Fibroblast of the aortic adventitia (primary cell): ENCODE measurements around the gene MRPL37. TPM values are rescaled to one million over a fixed set of nuclear protein-coding genes. Genes with fewer than 3 reads are reported as not detected.
"Not testable (repeated sequence)": the region's sequence is repeated elsewhere in the genome, so short reads cannot be mapped to it uniquely, and the experiment has no call there.

Experiments
- DNase-seq: peaks from one replicate; pipeline ENCODE4 v3.0.0-alpha.2; 2010; ENCODE audit warnings: low read depth
- H3K4me3 ChIP-seq: 2 replicates; pipeline ENCODE4 v1.5.1; 2011; ENCODE audit warnings: low read depth, mild to moderate bottlenecking, control low read depth, low read length, moderate library complexity
- total RNA-seq: library from RNA; depleted of rRNA; stranded (reverse); fragments of >200 nt; gene quantifications from 2 replicates; pipeline ENCODE4 v1.2.3, GENCODE V29; 2012; ENCODE audit warnings: low replicate concordance
- TF ChIP-seq, protein P1 (sequence below): IDR thresholded peaks from 2 replicates; pipeline ENCODE4 v1.5.1; 2011; ENCODE audit warnings: mild to moderate bottlenecking, low read length, control low read depth, inconsistent platforms; ENCODE audit not compliant: insufficient read depth

The MRPL37 gene
- total RNA-seq, 1 donor, result 98.7 TPM

DNA sequence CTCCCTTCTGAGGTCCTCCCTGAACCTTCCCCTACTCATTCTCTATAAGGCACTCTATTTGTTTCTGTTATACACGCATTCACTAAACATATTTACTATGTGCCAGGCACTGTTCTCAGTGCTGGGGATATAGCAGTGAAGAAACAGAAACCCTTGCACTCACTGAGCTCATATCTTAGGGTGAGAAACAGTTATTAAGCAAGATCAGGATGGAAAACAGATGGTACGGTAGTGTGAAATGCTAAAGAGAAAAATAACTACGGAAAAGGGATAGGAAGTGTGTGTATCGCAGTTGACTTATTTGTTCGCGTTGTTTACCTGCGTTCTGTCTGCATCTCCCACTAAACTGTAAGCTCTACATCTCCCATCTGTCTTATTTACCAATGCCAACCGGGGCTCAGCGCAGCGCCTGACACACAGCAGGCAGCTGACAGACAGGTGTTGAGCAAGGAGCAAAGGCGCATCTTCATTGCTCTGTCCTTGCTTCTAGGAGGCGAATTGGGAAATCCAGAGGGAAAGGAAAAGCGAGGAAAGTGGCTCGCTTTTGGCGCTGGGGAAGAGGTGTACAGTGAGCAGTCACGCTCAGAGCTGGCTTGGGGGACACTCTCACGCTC lies 709 bp upstream of the MRPL37 start:
- DNase-seq, result peak; percentile 18
- TF ChIP-seq, protein P1, sequence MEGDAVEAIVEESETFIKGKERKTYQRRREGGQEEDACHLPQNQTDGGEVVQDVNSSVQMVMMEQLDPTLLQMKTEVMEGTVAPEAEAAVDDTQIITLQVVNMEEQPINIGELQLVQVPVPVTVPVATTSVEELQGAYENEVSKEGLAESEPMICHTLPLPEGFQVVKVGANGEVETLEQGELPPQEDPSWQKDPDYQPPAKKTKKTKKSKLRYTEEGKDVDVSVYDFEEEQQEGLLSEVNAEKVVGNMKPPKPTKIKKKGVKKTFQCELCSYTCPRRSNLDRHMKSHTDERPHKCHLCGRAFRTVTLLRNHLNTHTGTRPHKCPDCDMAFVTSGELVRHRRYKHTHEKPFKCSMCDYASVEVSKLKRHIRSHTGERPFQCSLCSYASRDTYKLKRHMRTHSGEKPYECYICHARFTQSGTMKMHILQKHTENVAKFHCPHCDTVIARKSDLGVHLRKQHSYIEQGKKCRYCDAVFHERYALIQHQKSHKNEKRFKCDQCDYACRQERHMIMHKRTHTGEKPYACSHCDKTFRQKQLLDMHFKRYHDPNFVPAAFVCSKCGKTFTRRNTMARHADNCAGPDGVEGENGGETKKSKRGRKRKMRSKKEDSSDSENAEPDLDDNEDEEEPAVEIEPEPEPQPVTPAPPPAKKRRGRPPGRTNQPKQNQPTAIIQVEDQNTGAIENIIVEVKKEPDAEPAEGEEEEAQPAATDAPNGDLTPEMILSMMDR, result no peak

DNA sequence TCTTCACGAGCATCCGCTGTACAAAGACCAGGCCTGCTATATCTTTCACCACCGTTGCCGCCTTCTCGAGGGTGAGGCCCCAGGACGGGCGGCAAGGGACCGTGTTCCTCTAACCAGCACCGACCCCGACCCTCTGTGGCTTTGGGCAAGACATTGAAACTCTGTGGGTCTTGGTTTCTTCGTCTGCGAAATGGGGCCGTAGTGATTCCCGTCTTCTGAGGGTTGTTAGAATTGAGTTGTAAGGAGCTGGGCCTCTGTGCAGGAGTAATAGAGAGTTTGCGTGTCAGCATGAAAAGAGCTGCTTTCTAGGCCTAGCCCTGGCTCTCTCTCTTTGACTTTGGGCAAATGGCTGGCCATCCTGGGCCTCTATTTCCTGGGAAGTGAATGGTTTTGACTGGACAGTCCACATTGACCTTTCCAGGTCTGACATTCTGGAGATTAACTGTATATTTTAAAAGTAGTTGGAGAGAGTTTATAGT lies 591 bp downstream of the MRPL37 start:
- peak overlapping the region; percentile 94 for H3K4me3 ChIP-seq
- DNase-seq, result peak; percentile 14
- TF ChIP-seq, protein P1, result no peak

More for the DNA sequence above, 709 bp upstream of the MRPL37 start:
- peak overlapping the region; percentile 94 for H3K4me3 ChIP-seq

DNA sequence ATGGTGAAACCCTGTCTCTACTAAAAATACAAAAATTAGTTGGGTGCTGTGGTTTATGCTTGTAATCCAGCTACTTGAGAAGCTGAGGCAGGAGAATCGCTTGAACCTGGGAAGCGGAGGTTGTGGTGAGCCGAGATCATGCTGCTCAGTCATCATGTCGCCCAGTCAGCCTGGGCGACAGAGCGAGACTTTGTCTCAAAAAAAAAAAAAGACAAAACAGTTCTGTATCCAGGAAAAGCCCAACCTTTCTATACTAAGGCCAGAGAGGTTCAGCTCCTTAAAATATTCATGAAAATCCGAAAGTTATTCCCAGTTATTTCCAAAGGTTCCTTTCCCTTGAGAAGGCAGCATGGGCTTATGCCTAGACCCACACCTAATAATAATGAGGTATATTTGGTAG lies 4.2 kb downstream of the MRPL37 start:
- TF ChIP-seq, protein P1, result no peak
- no peak for DNase-seq
- H3K4me3 ChIP-seq, result no peak overlapping the region

DNA sequence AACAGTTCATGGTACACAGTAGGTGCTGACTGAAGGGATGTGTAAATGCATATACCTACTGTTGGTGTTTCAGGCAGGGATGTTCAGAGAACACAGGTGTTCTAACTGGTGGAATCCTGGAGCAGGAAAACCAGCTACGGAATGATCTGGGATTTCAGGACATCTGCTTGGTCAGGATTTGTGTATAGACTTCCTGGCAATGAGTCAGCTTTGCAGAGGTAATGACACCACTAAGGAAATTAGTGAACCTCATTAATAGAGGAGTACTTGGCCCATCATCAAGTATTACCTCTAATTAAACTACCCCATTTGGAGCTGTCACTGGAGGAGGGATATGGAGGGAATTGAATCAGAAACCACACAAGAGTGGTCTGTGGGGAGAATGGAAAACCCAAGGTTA lies 7.3 kb downstream of the MRPL37 start:
- no peak for DNase-seq
- H3K4me3 ChIP-seq, result no peak overlapping the region
- TF ChIP-seq, protein P1, result no peak

DNA sequence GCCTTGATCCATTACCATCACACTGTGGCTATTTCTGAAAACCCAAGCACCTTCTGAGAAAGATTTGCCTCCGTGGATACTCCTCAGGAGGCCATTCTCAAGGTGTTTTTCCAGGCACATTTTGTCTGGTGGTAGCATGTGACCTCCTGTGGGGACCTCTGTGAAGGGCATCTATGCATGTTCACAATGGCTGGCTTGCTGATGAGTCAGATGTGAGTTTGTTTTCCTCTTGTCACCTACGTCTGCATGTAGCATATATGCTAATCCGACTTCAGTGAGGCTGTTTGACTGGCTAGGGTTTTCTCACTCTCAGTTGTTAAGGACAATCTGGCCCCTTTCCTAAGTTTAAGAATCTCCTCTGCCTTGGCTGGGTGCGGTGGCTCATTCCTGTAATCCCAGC lies 7.9 kb downstream of the MRPL37 start:
- not testable (repeated sequence) for DNase-seq

DNA sequence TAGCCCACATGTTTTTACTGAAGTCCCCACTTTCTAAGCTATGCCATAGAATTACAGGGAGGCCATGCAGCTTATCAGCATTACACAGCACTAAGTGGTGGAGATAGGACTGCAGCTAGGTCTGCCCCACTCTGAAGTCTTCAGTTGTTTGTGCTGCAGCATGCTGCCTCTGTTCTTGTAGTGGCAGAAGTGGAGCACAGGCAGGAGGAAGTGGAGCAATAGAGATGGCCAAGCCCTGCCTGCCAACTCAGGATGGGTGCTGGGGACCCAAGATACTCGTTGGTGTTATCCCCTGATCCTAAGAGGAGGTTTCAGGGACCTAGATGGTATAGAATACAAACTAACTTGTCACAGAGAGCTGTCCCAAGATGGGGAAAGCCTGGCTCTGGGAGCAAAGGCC lies 12.9 kb downstream of the MRPL37 start:
- no peak for DNase-seq
- no peak overlapping the region for H3K4me3 ChIP-seq
- TF ChIP-seq, protein P1, result no peak

More for the DNA sequence above, 7.9 kb downstream of the MRPL37 start:
- H3K4me3 ChIP-seq, result not testable (repeated sequence)

DNA sequence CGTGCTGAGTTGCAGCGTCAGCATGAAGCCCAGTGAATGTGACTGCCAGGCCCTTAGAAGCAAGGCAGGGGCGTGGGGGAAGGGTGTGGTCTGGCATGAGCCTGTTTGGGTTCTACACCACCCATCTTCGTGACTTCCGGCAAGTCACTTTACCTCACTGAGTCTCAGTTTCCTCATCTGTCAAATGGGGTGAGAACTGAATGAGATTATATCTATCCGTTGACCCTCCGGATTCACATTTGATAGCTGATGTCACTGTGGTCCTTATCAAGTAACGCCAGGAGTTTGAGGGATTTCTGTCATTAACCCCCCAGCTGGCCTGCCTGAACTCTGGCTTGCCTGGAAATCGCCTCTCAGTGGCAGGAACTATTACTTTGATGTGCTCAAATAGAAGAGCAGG lies 15.6 kb downstream of the MRPL37 start:
- TF ChIP-seq, protein P1, result no peak
- no peak overlapping the region for H3K4me3 ChIP-seq

More for the DNA sequence above, 15.6 kb downstream of the MRPL37 start:
- no peak for DNase-seq
